ENCODE results near the gene AFAP1. TPM values are rescaled to one million over a fixed set of nuclear protein-coding genes. Genes with fewer than 3 reads are reported as not detected.

The AFAP1 gene
- total RNA-seq, 1 experiment from 2014 or later, result 27.6 TPM

DNA sequence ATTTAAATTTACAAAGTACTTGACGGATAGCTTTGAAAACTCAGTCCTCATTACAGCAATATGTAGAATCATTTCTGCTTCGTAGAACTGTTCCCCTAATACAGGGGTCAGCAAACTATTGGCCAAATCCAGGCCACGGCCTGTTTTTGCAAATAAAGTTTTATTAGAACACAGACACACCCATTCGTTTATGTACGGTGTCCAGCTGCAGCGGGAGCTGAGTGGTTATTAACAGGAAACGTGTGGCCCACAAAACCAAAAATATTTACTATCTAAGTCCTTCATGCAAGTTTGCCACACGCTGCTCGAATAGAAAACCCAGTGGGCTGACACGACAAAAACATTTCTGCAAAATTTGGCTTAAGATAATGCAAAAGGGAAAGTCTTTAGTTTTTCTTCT, 146.5 kb downstream of the AFAP1 start:
- peaks cover 24% of the 10 kb centered on the region for H3K36me3 Mint-ChIP-seq (ENCODE audit: insufficient read depth, unreplicated experiment)
- H3K27ac Mint-ChIP-seq (ENCODE audit: unreplicated experiment), result no peak overlapping the region
- ChIA-PET CTCF (no interaction called here), POLR2A (no interaction called here)
- H3K27me3 ChIP-seq (replicated peaks; ENCODE audit: control insufficient read depth, insufficient read depth, low read length), result no peaks in the 10 kb centered on the region
- H3K36me3 ChIP-seq (ENCODE audit: control insufficient read depth, insufficient read depth, low read length), result no peaks in the 10 kb centered on the region
- BruUV-seq (replicated peaks), result no TSS peak
- H3K4me1 ChIP-seq, result no peaks in the 10 kb centered on the region
- TF ChIP-seq, protein P1, sequence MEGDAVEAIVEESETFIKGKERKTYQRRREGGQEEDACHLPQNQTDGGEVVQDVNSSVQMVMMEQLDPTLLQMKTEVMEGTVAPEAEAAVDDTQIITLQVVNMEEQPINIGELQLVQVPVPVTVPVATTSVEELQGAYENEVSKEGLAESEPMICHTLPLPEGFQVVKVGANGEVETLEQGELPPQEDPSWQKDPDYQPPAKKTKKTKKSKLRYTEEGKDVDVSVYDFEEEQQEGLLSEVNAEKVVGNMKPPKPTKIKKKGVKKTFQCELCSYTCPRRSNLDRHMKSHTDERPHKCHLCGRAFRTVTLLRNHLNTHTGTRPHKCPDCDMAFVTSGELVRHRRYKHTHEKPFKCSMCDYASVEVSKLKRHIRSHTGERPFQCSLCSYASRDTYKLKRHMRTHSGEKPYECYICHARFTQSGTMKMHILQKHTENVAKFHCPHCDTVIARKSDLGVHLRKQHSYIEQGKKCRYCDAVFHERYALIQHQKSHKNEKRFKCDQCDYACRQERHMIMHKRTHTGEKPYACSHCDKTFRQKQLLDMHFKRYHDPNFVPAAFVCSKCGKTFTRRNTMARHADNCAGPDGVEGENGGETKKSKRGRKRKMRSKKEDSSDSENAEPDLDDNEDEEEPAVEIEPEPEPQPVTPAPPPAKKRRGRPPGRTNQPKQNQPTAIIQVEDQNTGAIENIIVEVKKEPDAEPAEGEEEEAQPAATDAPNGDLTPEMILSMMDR (IDR thresholded peaks at IDR 0.05; ENCODE audit: insufficient read depth in 1 of 2, low read depth in 1 of 2, low read length in 1 of 2, severe bottlenecking in 1 of 2, unreplicated experiment in 1 of 2), result no peak
- no peaks in the 10 kb centered on the region for H3K9me3 ChIP-seq
- DNase-seq, result no peak
- H3K27me3 Mint-ChIP-seq (ENCODE audit: insufficient read depth, unreplicated experiment), result no peaks in the 10 kb centered on the region
- no peak overlapping the region for H3K4me3 Mint-ChIP-seq (ENCODE audit: unreplicated experiment)
- no peaks in the 10 kb centered on the region for H3K9me3 Mint-ChIP-seq (ENCODE audit: unreplicated experiment)
- no peak overlapping the region for H3K4me3 ChIP-seq (ENCODE audit: low read depth, low read length)
- H3K4me1 Mint-ChIP-seq (ENCODE audit: low read depth, unreplicated experiment), result no peaks in the 10 kb centered on the region
- intact Hi-C loops (cut with micrococcal nuclease; ENCODE audit: unreplicated experiment), result no loop called here

DNA sequence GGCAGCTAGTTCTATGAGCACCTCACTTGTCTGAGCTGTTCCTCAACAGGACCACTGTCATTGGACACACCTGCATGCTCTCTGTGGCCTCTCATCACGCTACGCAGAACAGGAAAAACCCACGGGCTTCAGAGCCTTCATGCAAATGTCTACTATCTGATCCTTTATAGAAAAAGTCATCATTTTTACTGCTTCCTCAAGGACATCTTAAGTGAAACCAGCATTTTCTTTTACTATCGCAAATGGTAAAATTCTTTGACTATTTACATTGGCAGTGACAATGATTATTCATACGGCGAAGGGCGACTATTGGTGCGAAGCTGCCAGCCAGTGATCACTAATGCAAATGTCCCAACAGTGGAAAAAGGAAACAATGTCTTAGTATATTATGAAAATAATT, 147.0 kb downstream of the AFAP1 start:
- Mint-ChIP-seq H3K27me3 (ENCODE audit: insufficient read depth, unreplicated experiment) (no peaks in the 10 kb centered on the region), H3K36me3 (ENCODE audit: insufficient read depth, unreplicated experiment) (peaks cover 24% of the 10 kb centered on the region), H3K4me1 (ENCODE audit: low read depth, unreplicated experiment) (no peaks in the 10 kb centered on the region), H3K27ac (ENCODE audit: unreplicated experiment) (no peak overlapping the region), H3K4me3 (ENCODE audit: unreplicated experiment) (no peak overlapping the region), H3K9me3 (ENCODE audit: unreplicated experiment) (no peaks in the 10 kb centered on the region)
- H3K27me3 ChIP-seq (replicated peaks; ENCODE audit: control insufficient read depth, insufficient read depth, low read length), result no peaks in the 10 kb centered on the region
- intact Hi-C loops (cut with micrococcal nuclease; ENCODE audit: unreplicated experiment), result no loop called here
- H3K36me3 ChIP-seq (ENCODE audit: control insufficient read depth, insufficient read depth, low read length), result no peaks in the 10 kb centered on the region
- CTCF ChIA-PET, result no interaction called here
- DNase-seq, result no peak
- H3K4me3 ChIP-seq (ENCODE audit: low read depth, low read length), result no peak overlapping the region
- BruUV-seq (replicated peaks), result no TSS peak
- H3K9me3 ChIP-seq, result no peaks in the 10 kb centered on the region
- TF ChIP-seq, protein P1 (IDR thresholded peaks at IDR 0.05; ENCODE audit: insufficient read depth in 1 of 2, low read depth in 1 of 2, low read length in 1 of 2, severe bottlenecking in 1 of 2, unreplicated experiment in 1 of 2), result no peak
- no peaks in the 10 kb centered on the region for H3K4me1 ChIP-seq
- POLR2A ChIA-PET, result no interaction called here

DNA sequence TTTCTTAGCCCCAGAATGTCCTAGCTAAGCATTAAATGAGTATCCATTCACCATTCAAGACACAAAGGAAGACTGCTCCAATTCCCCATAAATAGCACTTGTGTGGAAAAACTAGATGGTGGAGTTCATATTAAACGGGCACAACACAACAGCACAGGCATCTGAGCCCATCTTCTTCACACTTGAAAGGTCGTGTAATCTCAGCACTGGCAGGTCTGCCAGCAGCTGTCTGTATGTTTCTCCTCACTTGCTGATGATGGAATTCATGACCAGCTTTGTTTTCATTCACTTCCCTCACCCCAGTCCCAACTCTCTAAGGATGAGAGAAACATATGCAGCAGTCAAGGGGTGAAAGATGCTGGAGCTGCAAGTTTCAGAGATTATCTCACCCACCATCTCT, 148.7 kb downstream of the AFAP1 start:
- POLR2A ChIA-PET, result no interaction called here
- H3K36me3 ChIP-seq (ENCODE audit: control insufficient read depth, insufficient read depth, low read length), result no peaks in the 10 kb centered on the region
- TF ChIP-seq, protein P1 (IDR thresholded peaks at IDR 0.05; ENCODE audit: insufficient read depth in 1 of 2, low read depth in 1 of 2, low read length in 1 of 2, severe bottlenecking in 1 of 2, unreplicated experiment in 1 of 2), result no peak
- H3K9me3 ChIP-seq, result no peaks in the 10 kb centered on the region
- H3K4me3 ChIP-seq (ENCODE audit: low read depth, low read length), result no peak overlapping the region
- no peak for DNase-seq
- CTCF ChIA-PET, result interaction anchor here (1.5 kb wide), 1 partner anchor 11 kb away, joined by 5 read pairs; no protein-coding TSS in a partner anchor
- H3K27me3 ChIP-seq (replicated peaks; ENCODE audit: control insufficient read depth, insufficient read depth, low read length), result no peaks in the 10 kb centered on the region
- Mint-ChIP-seq H3K4me1 (ENCODE audit: low read depth, unreplicated experiment) (no peaks in the 10 kb centered on the region), H3K27me3 (ENCODE audit: insufficient read depth, unreplicated experiment) (no peaks in the 10 kb centered on the region), H3K4me3 (ENCODE audit: unreplicated experiment) (no peak overlapping the region), H3K9me3 (ENCODE audit: unreplicated experiment) (no peaks in the 10 kb centered on the region), H3K27ac (ENCODE audit: unreplicated experiment) (no peak overlapping the region), H3K36me3 (ENCODE audit: insufficient read depth, unreplicated experiment) (peaks cover 25% of the 10 kb centered on the region)
- no TSS peak for BruUV-seq (replicated peaks)
- intact Hi-C loops (cut with micrococcal nuclease; ENCODE audit: unreplicated experiment), result no loop called here
- H3K4me1 ChIP-seq, result no peaks in the 10 kb centered on the region

All from Caco-2 (cell line).